ENCODE results near the gene AFF3.

- TF ChIP-seq, protein P1, sequence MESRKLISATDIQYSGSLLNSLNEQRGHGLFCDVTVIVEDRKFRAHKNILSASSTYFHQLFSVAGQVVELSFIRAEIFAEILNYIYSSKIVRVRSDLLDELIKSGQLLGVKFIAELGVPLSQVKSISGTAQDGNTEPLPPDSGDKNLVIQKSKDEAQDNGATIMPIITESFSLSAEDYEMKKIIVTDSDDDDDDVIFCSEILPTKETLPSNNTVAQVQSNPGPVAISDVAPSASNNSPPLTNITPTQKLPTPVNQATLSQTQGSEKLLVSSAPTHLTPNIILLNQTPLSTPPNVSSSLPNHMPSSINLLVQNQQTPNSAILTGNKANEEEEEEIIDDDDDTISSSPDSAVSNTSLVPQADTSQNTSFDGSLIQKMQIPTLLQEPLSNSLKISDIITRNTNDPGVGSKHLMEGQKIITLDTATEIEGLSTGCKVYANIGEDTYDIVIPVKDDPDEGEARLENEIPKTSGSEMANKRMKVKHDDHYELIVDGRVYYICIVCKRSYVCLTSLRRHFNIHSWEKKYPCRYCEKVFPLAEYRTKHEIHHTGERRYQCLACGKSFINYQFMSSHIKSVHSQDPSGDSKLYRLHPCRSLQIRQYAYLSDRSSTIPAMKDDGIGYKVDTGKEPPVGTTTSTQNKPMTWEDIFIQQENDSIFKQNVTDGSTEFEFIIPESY (IDR thresholded peaks at IDR 0.05; ENCODE audit: extremely low read depth, insufficient replicate concordance, low read length) = no peak
- no peak for TF ChIP-seq POLR2A (IDR thresholded peaks at IDR 0.05; ENCODE audit: borderline replicate concordance, extremely low read depth, insufficient read depth, insufficient read length)
- no peak for TF ChIP-seq ZNF274 (IDR thresholded peaks at IDR 0.05; ENCODE audit: low read depth, low read length)
These were observed 428.0 kb downstream of the AFF3 start for GRCh38 chr2:99714349-99714748.

All from HCT116 (cell line).